Measurements from ENCODE around the gene TPSB2.
"Not testable (repeated sequence)": the region's sequence is repeated elsewhere in the genome, so short reads cannot be mapped to it uniquely, and the experiment has no call there.

GRCh38 chr16:1269418-1269817 is 39.4 kb upstream of the TPSB2 start:
- not testable (repeated sequence) for TF ChIP-seq CTCF (IDR thresholded peaks at IDR 0.05; ENCODE audit: low read depth, low read length); EZH2phosphoT487 (IDR thresholded peaks at IDR 0.05; ENCODE audit: low read depth)
